CD4-positive, alpha-beta T cell treated with Interleukin-2 at 100 ng/mL for 4 hours (primary cell): Measurements from ENCODE around the gene TMEM17.
A peak's percentile ranks its signal among the peaks of the same experiment; 100 is the strongest.

Experiments used
- DNase-seq: peaks from one replicate; pipeline ENCODE4 v3.0.0-alpha.2; 2020; ENCODE audit warnings: low spot score

The TMEM17 gene

GRCh38 chr2:62511636-62512035 is 5.6 kb upstream of the TMEM17 start:
- no peak for DNase-seq

- DNase-seq: no peak
Measured at GRCh38 chr2:62506421-62506750, 391 bp upstream of the TMEM17 start.

GRCh38 chr2:62505109-62505749 is 766 bp downstream of the TMEM17 start:
- DNase-seq: no peak

DNA sequence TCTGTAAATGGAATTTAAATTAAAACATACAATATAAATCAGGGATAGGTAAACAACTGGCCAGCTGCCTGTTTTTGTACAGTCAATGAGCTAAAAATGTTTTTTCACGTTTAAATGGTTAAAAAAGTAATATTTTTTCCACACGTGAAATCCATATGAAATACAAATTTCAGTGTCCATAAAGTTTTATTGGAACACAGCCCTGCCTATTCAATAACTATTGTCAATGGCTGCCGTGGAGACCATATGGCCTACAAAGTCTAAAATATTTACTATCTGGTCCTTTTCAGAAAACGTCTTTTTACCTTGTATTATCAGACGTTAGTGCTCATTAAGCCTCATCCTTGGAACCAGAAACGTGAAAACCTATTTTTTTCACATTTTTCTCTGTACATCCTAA is 1.3 kb downstream of the TMEM17 start:
- no peak for DNase-seq

- no peak for DNase-seq
Measured at GRCh38 chr2:62501794-62502500, 4.0 kb downstream of the TMEM17 start.

DNA sequence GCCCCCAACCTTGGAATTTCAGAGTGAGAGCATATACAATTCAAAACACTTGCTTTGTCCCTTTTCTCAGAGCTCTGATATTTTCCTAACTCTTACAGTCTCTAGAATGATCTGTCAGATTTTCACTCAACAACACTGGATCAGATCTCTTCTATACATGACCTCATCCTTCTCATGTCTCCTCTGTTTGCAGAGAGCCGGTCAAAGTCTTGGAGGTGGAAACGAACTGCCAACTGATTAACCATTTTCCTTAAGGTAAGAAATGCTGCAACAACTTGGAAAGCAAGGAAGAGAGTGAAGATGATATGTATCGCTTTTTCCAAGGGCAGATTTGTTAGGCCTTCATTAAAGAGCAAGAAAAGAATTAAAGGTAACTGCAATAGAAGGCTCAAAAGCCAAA is 4.9 kb downstream of the TMEM17 start:
- DNase-seq: no peak

GRCh38 chr2:62499430-62500060 is 6.5 kb downstream of the TMEM17 start:
- DNase-seq: no peak

- DNase-seq: no peak
Measured at GRCh38 chr2:62498739-62499138, 7.3 kb downstream of the TMEM17 start.

- DNase-seq: no peak
Measured at GRCh38 chr2:62495761-62496160, 10.2 kb downstream of the TMEM17 start.

DNA sequence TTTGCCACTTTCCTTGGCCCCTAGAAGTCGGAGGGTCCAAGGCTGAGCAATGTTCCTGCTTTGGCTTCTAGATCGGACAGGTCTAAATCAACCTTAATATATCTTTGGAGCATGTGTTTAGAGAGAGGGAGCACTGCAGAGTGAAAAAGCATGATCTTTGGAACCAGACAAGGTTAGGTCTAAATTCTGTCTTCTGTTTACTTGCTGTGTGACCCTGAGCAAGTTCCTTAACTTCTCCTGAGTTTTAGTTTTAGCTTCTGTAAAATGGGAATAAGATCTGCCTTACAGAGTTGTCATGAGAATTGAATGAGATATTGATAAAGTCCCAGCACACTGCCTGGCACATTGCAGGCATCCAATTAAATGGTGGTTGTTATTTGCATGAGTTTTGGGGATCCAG is 13.9 kb downstream of the TMEM17 start:
- no peak for DNase-seq

DNA sequence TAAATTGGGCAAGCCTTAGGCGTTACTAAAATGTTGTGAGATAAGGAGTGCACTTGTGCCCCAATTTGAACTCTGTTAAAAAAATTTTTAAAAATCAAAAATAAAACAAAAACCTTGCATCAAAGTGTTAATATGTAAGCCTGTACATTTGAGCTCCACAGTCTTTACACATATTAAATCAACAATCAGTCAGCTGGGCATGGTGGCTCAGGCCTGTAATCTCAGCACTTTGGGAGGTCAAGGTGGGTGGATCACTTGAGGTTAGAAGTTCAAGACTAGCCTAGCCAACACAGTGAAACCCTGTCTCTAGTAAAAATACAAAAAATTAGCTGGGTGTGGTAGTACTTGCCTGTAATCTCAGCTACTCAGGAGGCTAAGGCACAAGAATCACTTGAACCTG is 16.3 kb downstream of the TMEM17 start:
- no peak for DNase-seq

- DNase-seq: no peak
Measured at GRCh38 chr2:62489162-62489561, 16.8 kb downstream of the TMEM17 start.

DNA sequence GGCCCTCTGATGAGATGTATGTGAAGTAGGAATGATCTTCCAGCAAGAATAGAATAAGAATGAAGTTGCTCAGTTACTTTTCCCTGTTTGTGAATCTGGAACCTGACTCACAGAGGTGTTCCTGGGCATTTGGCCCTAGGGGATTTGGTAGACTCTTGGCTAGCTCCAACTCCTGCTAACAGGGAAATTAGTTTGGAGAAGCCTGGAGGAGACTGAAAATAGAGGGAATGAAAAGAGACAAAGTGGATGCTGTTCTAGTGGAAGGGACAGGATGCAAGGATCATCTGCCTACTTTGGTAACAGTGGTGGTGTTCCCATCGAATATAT is 19.6 kb downstream of the TMEM17 start:
- no peak for DNase-seq

- no peak for DNase-seq
Measured at GRCh38 chr2:62485761-62486438, 20.1 kb downstream of the TMEM17 start.

DNA sequence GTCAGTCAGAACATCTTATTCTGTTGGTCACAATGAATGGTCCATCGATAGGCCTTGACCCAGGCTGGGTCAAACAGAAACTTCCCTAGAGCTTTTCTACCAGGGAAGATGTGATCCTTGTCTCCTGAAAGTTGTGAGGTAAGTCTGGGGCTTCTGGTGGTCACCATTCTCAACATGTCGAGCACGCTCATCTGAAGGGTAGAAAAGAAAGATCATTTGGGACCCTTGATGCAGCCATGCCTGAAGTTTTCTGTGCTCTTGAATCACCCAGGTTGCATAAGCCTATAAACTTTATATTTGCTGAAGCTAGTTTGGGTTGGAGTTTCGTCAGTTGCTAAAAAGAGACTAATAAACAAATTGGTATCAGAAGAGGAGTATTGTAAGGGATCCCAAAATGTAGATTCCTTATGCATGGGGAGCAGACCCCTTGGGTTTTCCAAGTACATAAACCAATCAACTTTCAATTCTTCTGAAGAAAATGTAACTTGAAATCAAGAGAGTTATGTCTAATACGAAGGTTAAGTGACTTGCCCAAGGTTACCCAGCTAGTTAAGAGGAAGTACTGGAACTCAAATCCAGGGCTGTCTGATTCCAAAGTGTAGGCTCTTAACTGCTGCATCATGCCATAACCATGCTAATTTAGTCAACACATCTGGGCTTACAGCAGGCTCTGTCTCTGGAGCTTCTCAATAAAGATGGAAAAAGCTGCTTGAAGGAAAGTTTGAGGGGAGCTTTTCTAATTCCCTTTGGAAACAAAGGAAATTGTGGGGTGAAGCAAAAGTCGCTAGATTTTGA is 23.2 kb downstream of the TMEM17 start:
- no peak for DNase-seq

DNA sequence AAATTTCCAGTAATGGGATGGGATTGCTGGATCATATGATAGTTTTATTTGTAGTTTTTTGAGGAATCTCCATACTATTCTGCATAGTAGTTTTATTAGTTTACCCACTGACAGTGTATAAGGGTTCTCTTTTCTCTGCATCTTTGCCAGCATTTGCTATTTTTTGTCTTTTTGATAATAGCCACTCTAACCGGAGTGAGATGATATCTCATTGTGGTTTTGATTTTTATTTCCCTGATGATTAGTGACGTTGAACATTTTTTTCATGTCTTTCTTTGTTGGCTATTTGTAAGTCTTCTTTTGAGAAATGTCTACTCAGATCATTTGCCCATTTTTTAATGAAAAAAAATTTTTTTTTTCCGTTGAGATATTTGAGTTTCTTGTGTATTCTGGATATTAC is 26.1 kb downstream of the TMEM17 start:
- no peak for DNase-seq

DNA sequence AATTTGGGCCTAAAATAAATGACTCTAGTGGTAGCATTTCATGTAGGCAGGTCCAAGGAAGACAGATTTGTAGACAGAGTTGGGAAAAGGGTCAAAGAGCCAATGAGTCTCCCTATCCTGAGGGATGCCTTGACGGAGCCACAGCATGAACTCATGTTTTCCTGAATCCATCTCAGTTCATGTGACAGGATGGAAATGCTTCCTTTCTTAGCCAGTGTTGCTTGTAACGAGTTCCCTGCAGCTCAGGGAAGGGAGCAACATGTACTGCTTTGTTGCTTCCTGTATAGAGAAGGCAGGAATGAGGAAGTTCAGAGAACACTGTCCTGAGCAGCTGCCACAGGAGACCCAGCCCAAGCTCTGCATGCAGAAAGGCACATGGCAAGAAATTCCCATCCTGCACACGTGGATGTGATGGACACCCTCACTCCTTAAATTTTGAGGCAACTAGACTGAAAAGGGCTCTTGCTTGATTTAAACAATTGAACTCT is 27.9 kb downstream of the TMEM17 start:
- no peak for DNase-seq

- DNase-seq: no peak
Measured at GRCh38 chr2:62477573-62477972, 28.4 kb downstream of the TMEM17 start.

GRCh38 chr2:62475172-62476011 is 30.6 kb downstream of the TMEM17 start:
- peak; percentile 1 for DNase-seq

- no peak for DNase-seq
Measured at GRCh38 chr2:62474176-62474575, 31.8 kb downstream of the TMEM17 start.

GRCh38 chr2:62473246-62473827 is 32.7 kb downstream of the TMEM17 start:
- DNase-seq: no peak
